GM18502 (cell line): ENCODE measurements around the gene SLC35B2.

Experiments
- ATAC-seq: cut with Tn5 transposase; IDR thresholded peaks from one replicate; pipeline ENCODE4 v1.9.1; 2021; ENCODE audit warnings: mild to moderate bottlenecking; ENCODE audit not compliant: unreplicated experiment, poor library complexity

Gene SLC35B2

DNA sequence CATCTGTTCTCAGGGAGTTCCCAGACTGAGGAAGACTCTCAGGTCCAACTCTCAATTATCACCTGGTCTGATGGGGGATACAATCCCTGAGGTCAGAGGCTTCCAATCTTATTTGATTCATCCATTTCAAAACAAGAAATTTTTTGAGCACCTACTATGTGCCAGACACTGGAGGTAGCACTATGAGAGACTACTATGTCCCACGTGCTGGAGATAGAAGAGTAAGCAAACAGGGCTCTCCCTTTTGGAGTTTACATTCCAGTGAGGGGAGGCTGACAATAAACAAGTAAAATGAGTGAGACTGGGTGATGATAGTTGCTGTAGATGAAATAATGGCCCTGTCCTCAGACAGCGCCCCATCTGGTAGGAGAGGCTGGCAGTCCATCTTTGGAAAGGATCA is 29.4 kb upstream of the SLC35B2 start:
- ATAC-seq: no peak

DNA sequence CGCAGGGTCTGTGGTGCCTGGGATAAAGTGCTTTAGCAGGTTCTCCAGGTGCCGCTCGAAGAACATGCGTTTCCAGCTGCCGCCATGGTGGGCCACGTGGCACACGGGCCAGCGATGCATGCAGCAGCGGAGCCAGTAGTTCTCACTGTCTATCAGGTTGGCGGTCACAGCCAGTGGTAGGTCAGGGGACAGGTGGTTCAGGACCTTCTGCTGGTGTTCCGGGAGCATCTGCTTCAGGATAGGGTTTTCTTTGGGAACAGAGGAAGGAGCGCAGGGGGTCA is 28.9 kb upstream of the SLC35B2 start:
- no peak for ATAC-seq

DNA sequence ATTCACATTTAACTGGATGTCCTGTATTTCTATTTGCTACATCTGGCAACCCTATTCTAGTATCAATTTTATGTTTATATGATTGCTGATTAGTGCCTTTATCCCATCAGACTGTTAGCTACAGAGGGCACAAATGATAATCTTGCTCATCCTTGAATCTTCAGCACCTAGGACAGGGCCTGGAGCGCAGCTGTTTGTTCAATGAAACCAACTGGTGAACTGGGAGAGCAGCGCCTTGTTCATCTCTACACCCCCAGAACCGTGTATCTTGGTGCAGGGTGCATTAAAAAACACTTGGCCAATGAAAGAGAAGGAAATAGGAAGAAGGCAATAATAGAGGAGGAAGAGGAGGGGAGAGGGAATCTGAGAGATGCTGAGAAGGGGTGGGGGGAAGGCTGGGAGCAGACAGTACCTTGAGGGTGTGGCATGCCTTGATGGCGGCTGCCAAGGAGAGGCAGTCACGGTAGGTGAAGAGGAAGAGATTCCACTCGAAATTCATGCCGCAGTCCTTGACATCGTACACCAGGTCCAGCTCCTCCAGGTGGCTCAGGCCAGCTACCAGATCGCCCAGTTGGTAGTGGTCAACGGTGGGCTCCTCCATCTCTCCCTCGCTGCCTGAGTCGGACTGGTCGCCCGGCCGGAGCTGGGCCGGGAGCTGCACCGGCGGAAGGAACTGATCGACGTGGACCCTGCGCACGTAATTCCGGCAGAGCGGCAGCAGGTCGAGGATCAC is 28.4 kb upstream of the SLC35B2 start:
- ATAC-seq: no peak

DNA sequence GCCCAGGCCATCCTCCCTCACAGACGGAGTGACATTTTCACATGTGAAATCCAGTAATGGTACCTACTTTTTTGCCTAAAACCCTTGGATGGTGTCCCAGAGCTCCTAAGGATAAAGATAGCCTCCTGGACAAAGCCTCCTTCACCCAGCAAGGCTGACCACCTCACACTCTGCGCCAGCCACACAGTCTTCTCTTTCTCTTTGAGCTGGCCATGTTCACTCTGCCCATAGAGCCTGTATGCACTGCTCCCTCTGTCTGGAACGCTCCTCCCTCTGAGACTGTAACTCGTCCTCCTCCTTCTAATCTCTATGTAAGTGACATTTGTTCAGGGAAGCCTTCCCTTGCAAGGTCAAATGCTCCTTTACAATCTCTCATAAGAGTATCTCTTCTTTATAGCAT is 27.5 kb upstream of the SLC35B2 start:
- ATAC-seq: no peak

DNA sequence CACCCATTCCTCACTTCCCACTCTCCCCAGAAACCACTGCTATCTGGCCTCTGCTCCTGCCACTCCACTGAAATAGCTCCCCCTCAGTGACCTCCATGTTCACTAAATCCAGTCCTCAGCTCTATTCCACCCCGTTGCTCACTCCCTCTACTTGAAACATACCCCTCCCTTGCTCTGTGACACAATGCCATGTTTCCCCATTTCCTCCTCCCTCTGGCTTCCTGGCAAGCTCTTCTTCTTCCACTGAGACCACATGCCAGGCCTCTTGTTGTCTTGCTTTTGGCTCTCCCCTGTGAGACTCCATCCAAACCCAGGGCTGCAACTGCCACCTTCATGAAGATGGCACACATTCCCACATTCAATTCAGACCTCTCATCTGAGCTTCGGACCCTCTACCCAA is 26.8 kb upstream of the SLC35B2 start:
- ATAC-seq: no peak

DNA sequence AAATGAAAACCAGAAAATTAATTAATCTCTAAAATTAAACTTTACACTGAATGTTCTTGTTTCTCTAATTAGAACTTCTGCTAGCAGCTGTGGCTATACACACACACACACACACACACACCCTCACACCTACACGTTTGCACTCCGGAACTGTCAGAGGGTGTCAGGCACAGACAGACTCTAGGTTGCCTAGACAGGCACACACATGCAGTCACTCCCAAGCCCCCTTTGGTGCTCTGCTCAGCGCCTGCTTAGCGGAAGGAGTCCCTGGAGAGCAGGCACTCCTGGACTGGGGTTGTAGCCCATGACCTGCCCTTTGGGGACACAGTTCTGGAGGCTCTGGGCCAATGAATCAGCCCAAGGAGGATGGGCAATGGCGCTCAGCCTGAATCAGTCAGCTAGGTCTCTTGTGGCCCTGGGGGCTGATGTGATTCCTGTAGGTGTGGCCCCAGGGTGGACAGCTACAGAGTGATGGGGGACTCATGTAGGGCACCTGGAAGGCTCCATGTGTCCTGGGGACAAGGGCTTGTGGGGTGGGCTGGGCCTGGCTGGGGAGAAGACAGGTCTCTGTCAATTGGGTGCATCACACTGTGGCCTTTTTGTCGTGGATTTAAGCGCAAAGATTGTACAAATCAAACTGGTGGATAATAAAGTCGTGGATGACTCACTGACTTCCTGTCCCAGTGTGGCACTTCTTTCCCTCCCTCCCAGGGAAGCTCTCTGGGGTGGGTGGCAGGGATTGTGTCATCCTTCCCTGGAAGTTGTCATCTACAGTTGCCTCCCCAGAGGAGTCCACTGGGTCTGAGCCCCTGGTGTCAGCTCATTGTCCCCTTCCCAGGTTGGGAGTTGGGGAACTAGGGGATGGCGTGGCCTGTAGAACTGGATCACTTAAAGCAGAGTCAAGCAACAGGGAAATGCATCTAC is 21.7 kb upstream of the SLC35B2 start:
- no peak for ATAC-seq

DNA sequence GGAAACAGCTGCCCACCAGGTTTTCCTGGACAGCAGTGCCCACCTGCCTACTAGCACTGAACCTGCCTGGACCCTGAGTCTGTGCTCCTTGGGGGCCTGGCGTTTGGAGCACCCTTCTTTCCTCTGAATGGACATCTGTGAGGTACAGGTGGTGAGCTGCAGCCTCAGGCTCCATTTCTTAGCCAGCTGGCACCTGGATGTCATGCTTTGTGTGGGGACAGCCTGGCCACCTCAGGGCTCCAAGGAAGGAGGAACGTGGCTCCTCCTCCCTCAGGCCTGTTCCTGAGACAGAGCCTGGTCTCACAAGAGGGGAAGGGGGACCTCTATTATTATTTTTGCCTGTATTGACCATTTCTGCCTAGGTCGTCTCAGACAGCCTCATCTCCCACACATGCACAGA is 21.0 kb upstream of the SLC35B2 start:
- no peak for ATAC-seq

DNA sequence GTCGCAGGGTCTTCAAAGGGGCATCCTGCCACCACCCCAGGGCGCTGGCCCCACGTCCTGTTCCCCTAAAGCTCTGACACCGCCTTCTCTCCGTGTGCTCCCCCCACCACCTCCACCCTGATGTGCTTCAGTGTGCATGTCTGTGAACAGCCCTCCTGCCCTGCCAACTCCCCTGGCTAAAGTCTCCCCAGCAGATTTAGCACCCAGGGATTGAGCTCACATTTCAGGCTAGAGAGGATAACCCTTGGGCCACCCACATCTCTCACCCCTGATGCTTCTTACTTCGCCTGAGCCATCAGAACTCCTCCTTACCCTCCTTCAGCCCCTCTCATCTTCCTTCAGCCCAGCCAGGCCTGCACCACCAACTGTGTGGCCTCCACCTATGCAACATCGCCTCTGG is 20.4 kb upstream of the SLC35B2 start:
- no peak for ATAC-seq

DNA sequence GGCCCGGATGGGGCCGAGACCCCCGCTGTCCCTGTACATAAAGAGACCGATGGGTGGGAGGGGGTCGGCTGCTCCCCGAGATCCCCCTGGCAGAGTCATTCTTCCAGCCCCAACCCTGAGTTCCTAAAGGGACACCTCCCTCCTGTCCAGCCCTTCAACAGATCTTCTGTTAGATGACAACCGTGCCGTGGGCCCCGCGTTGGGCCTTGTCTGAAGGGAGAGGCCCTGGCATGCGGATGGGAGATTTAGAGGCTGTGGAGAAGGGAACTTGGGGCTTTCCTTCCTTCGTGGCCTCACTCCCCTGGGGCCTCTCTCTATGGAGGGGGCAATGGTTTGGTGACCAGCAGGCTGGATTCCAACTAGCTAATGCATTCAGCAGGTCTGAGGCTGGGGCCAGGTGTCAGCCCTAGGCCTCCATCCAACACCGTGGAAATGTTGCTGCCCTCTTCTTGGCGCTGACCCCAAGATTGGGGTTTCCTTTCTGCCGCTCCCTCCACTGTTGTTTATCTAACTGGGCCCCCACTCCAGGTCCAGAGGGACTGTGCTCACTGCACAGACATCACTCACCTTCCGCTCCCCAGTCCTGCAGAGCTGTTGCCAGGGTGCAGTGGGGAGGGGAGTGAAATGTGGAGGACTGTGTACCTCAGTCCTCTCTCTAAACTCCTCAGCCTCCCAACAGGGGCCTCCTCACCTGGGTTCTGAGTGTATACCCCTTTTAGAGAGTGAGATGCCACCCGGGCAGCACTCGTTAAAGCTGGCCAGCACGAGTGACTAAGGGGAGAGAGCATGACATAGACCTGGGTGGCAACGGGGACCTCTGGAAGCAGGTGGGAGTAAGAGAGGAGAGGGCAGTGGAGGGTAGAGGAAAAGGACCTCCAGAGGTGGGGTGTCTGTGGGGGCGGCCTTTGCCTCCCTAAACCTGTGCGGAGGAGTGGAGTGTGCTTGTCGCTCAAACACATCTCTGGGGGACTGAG is 19.6 kb upstream of the SLC35B2 start:
- no peak for ATAC-seq

DNA sequence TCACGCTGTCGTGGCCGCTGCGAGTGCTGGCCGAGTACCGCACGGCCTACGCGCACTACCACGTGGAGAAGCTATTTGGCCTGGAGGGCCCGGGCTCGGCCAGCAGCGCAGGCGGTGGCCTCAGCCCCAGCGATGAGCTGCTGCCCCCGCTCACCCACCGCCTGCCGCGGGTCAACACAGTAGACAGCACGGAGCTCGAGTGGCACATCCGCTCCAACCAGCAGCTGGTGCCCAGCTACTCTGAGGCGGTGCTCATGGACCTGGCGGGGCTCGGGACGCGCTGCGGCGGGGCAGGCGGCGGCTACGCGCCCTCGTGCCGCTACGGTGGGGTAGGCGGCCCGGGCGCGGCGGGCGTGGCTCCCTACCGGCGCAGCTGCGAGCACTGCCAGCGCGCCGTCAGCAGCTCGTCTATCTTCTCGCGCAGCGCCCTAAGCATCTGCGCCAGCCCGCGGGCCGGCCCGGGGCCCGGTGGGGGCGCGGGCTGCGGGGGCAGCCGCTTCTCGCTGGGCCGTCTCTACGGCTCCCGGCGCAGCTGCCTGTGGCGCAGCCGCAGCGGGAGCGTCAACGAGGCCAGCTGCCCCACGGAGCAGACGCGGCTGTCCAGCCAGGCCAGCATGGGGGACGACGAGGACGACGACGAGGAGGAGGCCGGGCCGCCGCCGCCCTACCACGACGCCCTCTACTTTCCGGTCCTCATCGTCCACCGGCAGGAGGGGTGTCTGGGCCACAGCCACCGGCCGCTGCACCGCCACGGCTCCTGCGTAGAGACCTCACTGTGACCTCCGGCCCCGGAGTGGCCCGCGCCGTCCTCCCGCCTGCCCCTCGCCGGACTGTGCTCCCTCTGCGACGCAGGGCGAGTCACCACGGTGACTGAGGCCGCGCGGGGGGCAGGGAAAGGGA is 18.7 kb upstream of the SLC35B2 start:
- ATAC-seq: no peak

DNA sequence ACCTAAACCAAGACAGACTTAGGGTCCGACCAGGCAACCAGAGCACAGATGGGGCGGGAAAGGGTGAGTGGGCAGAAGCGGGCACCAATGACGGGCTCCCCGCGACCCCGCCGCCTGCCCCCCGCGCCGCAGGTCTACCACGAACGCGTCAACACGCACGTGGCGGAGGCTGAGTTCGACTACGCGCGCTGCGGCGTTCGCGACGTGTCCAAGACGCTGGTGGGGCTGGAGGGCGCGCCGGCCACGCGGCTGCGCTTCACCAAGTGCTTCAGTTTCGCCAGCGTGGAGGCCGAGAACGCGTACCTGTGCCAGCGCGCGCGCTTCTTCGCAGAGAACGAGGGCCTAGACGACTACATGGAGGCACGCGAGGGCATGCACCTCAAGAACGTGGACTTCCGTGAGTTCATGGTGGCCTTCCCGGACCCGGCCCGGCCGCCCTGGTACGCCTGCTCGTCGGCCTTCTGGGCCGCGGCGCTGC is 18.0 kb upstream of the SLC35B2 start:
- ATAC-seq: no peak

DNA sequence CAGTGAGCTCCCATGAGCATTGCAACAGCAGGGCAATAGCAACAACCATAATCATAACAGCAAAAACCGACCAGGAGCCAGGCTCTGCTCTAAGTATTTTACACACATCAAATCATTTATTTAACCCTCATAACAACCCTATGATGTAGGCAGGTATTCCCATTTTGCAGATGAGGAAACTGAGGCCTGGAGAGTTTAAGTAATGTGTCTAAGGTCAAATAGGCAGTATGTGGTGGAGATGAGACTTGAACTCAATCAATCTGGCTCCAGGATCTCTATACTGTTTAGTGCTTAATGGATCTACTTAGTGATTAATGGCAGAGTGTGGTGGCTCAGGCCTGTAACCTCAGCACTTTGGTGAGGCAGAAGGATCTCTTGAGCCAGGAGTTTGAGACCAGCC is 16.3 kb upstream of the SLC35B2 start:
- ATAC-seq: no peak

DNA sequence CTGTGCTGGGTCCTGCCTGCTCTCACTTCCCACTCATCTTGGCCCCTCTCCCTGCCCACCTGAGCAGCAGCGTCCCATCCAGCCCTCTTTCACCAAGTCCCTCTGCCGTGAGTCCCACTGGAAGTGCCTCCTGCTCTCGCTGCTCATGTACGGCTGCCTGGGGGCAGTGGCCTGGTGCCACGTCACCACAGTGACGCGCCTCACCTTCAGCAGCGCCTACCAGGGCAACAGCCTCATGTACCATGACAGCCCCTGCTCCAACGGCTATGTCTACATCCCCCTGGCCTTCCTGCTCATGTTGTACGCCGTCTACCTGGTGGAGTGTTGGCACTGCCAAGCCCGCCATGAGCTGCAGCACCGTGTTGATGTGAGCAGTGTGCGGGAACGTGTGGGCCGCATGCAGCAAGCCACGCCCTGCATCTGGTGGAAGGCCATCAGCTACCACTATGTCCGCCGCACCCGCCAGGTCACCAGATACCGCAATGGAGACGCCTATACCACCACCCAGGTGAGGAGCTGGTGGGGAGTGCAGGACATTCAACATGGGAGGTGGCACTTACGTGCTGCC is 15.8 kb upstream of the SLC35B2 start:
- no peak for ATAC-seq

DNA sequence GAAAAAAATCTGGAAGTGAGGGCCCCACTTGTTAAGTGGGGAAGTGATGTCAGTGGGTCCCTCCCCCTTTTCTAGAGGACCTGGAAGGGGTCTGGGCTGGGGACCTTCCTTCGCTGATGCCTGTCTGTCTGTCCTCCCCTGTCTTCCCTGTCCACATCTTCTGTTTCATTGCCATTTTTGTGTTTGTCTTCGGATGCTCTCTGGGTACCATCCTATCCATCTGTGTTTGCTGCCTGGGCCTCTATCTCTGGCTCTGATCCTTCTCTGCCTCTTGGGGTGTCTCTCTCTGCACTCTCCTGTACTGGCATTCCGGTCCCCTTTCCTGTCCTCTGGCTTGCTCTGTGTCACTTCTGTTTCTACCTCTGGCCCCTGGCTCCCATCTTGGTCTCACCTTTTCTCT is 15.2 kb upstream of the SLC35B2 start:
- ATAC-seq: no peak

DNA sequence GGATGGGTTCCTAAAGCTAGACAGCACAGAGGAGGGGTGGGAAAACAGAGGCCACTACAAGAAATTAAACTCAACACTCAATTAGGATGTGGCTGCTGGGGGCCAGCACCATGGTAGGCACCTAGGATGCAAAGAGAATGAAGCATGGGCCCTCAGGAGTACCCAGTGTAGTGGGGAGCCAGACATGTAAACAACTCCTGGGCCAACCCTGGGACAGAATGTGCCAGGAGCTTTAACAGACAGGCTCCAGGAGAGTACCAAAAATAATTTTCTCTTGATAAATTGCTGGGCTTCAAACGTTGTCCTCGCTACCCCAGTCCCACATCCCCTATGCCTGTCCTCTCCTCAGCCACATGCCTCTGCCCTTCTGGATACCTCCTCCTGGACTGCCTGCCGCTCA is 14.6 kb upstream of the SLC35B2 start:
- no peak for ATAC-seq

DNA sequence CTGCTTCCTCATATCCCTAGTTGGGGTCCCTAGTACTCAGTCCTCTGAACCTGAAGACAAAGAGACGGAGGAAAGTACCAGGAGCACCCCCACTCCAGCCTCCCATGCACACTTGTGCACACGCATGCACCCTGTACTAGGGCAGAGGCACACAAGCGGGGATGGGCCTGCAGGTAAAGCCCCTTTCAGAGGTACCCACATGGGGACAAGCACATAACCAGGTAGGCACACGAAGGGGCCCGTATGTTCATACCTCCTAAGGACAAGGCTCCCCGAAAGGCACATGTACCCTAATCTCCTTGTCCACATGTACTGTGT is 14.0 kb upstream of the SLC35B2 start:
- ATAC-seq: no peak

DNA sequence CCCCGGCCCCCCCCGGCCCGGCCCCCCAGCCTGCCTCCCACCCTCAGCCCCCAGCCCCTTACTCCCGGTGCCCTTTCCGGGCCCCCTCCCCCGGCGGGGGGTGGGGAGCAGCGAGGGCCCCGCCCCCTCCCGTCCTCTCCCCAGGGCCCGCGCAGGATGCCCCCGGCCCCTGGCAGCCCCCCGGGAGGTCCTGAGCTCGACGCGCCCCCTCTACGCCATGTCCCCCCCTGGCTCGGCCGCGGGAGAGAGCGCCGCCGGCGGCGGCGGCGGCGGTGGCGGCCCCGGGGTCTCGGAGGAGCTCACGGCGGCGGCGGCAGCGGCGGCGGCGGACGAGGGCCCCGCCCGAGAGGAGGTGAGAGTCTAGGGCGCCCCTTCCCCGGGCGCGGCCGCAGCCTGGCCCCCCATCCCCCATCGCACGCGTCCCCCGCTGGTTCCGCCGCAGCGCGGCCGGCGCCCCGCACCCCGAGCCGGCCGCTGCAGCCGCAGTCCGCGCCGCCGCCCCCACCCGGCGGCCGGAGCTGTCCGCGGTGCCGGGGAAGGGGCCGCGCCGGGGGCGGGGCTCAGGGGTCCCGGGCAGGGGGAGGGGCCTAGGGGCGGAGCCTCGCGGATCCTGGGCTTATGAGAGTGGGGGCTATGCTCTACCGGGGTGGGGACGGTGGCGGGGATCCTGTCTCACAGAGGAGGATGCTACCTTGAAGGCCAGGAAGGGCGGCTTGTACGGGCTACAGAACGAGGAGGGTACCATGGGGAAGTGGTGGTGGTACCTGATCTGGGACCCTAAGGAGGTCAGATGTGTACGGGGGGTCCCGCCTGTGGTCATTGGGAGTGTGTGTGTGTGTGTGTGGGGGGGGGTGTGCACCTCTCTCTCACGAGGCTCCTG is 13.4 kb upstream of the SLC35B2 start:
- ATAC-seq: no peak

DNA sequence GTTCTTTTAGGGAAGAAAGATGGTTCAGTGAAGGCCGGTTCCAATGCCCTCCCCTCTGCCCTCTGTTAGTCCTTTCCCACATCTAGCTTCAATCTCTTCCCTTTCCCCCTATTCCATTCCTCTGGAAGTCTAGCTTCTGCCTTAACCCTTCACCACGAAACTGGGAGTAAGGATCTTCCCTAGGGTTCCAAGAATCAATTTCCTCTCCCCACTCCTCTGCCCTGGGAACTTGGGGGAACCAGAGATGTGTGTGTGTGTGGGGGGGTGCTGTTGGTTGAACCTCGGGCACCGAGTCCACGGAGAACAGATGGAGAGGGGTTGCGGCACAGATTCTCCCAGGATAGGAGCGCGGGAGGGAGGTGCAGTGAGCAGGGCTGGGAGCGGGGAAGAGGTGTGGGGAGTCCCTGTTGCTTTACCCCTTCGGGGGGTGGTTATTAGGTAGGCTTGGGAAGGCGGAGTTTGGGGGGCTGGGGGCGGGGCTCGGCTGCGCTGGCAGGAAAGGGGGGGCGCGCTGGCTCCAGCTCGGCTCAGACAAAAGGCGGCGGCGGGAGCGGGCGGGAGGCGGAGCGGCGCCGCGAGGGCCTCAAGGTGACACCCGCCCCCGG is 12.7 kb upstream of the SLC35B2 start, which contains the start of gene TMEM151B:
TSS of gene TMEM151B (plus strand) at position 530 of the 605 bp plus-strand sequence. CDS start 293 bp downstream, outside the sequence.
- ATAC-seq: no peak
